MM.1S (cell line): ENCODE results near the gene MAP3K8.

ENCODE experiments used
- CTCF ChIP-seq: fragments of 300-600 bp; sonication (generic); IDR thresholded peaks from 2 replicates; pipeline ENCODE4 v1.5.1; 2016; ENCODE audit warnings: antibody characterized with exemption, low read length, mixed read lengths
- EZH2 ChIP-seq: fragments of 300-600 bp; sonication (generic); optimal IDR thresholded peaks from 2 replicates; pipeline ENCODE3; 2017; ENCODE audit warnings: low read depth, mild to moderate bottlenecking, antibody characterized with exemption, low read length, mixed read lengths
- EZH2phosphoT487 ChIP-seq: fragments of 300-600 bp; sonication (generic); IDR thresholded peaks from 2 replicates; pipeline ENCODE4 v1.6.1; 2018; ENCODE audit warnings: antibody characterized with exemption, low read length

- TF ChIP-seq CTCF (no peak), EZH2phosphoT487 (no peak), EZH2 (no peak)
These were observed 5.9 kb downstream of the MAP3K8 start for GRCh38 chr10:30439931-30440330.
